Measurements from ENCODE around the gene ARHGAP12.

- TF ChIP-seq GATA3 (IDR thresholded peaks at IDR 0.05; ENCODE audit: low read depth, low read length) = no peak
- no peak for TF ChIP-seq GATA2 (IDR thresholded peaks at IDR 0.05; ENCODE audit: low read depth, low read length)
Observed at GRCh38 chr10:31871266-31872065, 57.2 kb downstream of the ARHGAP12 start.
